GM23338 (cell line): ENCODE data around the gene PDE4D. TPM values are rescaled to one million over a fixed set of nuclear protein-coding genes. Genes with fewer than 3 reads are reported as not detected.
A peak's percentile ranks its signal among the peaks of the same experiment; 100 is the strongest.

ENCODE experiments used
- ATAC-seq: fragments of 200-7000 bp; cut with Tn5 transposase; 3 replicates; pipeline ENCODE4 v1.9.1; 2020
- DNase-seq: peaks from one replicate; pipeline ENCODE4 v3.0.0-alpha.2; 2015; ENCODE audit warnings: low spot score
- H2AFZ ChIP-seq: fragments of 200-600 bp; sonication (generic); 2 replicates; pipeline ENCODE4 v1.8.0; 2016; ENCODE audit warnings: antibody characterized with exemption, mild to moderate bottlenecking, moderate library complexity
- H3F3A ChIP-seq: fragments of 200-600 bp; sonication (generic); replicated peaks from 2 replicates; pipeline ENCODE4 v1.8.0; 2017; ENCODE audit warnings: antibody characterized with exemption, mixed run types, low read depth
- H3K27ac ChIP-seq: fragments of 200-600 bp; sonication (generic); 2 replicates; pipeline ENCODE4 v1.6.1; 2016; ENCODE audit warnings: low read depth
- H3K27me3 ChIP-seq: fragments of 200-600 bp; sonication (generic); 2 replicates; pipeline ENCODE4 v1.8.0; 2016; ENCODE audit warnings: mild to moderate bottlenecking, mixed run types, moderate library complexity; ENCODE audit not compliant: insufficient read depth
- H3K36me3 ChIP-seq: fragments of 200-600 bp; sonication (generic); 2 replicates; pipeline ENCODE4 v1.8.0; 2016; ENCODE audit warnings: mild to moderate bottlenecking; ENCODE audit not compliant: insufficient read depth
- H3K4me1 ChIP-seq: fragments of 200-600 bp; sonication (generic); 2 replicates; pipeline ENCODE4 v1.8.0; 2016; ENCODE audit warnings: mild to moderate bottlenecking, moderate library complexity; ENCODE audit not compliant: insufficient read depth
- H3K4me2 ChIP-seq: fragments of 200-600 bp; sonication (generic); 2 replicates; pipeline ENCODE4 v1.7.1; 2017; ENCODE audit warnings: mixed run types
- H3K4me3 ChIP-seq: fragments of 200-600 bp; sonication (generic); 2 replicates; pipeline ENCODE4 v1.6.1; 2016; ENCODE audit warnings: mixed run types
- H3K79me2 ChIP-seq: fragments of 200-600 bp; sonication (generic); replicated peaks from 2 replicates; pipeline ENCODE4 v1.8.0; 2017; ENCODE audit warnings: mild to moderate bottlenecking; ENCODE audit not compliant: insufficient read depth
- H3K9me2 ChIP-seq: fragments of 200-600 bp; sonication (generic); 2 replicates; pipeline ENCODE4 v1.8.0; 2017; ENCODE audit not compliant: insufficient read depth
- H4K20me1 ChIP-seq: fragments of 200-600 bp; sonication (generic); replicated peaks from 2 replicates; pipeline ENCODE4 v1.8.0; 2017; ENCODE audit warnings: mild to moderate bottlenecking; ENCODE audit not compliant: insufficient read depth
- H3K27ac Mint-ChIP-seq: 2 replicates; pipeline ENCODE4 v1.8.0; 2020; ENCODE audit warnings: inconsistent platforms, mild to moderate bottlenecking, moderate library complexity, mixed read lengths
- H3K27me3 Mint-ChIP-seq: 3 replicates; pipeline ENCODE4 v1.8.0; 2022; ENCODE audit warnings: low read depth, mild to moderate bottlenecking, moderate library complexity, mixed read lengths, inconsistent platforms; ENCODE audit not compliant: insufficient read depth, poor library complexity
- H3K36me3 Mint-ChIP-seq: 3 replicates; pipeline ENCODE4 v1.8.0; 2021; ENCODE audit warnings: low read depth, mild to moderate bottlenecking, inconsistent platforms, moderate library complexity, mixed read lengths
- H3K4me1 Mint-ChIP-seq: 3 replicates; pipeline ENCODE4 v1.8.0; 2020; ENCODE audit warnings: mild to moderate bottlenecking, inconsistent platforms, mixed read lengths
- H3K4me3 Mint-ChIP-seq: 3 replicates; pipeline ENCODE4 v1.8.0; 2021; ENCODE audit warnings: moderate library complexity, mild to moderate bottlenecking, inconsistent platforms, mixed read lengths
- H3K9me3 Mint-ChIP-seq: 3 replicates; pipeline ENCODE4 v1.8.0; 2020; ENCODE audit warnings: moderate library complexity, mild to moderate bottlenecking, inconsistent platforms, mixed read lengths
- CTCF ChIP-seq, 2 experiments: fragments of 200-600 bp in 1 of 2; sonication (generic) in 1 of 2; conservative IDR thresholded peaks; 2 replicates each; pipeline versions ENCODE4 v1.5.1 to v1.6.1; 2016 to 2017; ENCODE audit warnings: antibody characterized with exemption in 2 of 2, low read depth in 2 of 2, mild to moderate bottlenecking in 2 of 2, moderate library complexity in 1 of 2
- ETS1 ChIP-seq: IDR thresholded peaks from 2 replicates; pipeline ENCODE4 v1.6.1; 2016; ENCODE audit warnings: antibody characterized with exemption
- EZH2 ChIP-seq: fragments of 200-600 bp; sonication (generic); IDR thresholded peaks from one replicate; pipeline ENCODE4 v1.8.0; 2017; ENCODE audit warnings: antibody characterized with exemption, mild to moderate bottlenecking, low read depth; ENCODE audit not compliant: unreplicated experiment
- EZH2phosphoT487 ChIP-seq: fragments of 200-600 bp; sonication (generic); IDR thresholded peaks from one replicate; pipeline ENCODE4 v1.8.1; 2018; ENCODE audit warnings: antibody characterized with exemption; ENCODE audit not compliant: unreplicated experiment
- NANOG ChIP-seq: IDR thresholded peaks from 2 replicates; pipeline ENCODE4 v1.6.1; 2016; ENCODE audit warnings: antibody characterized with exemption, borderline replicate concordance
- POLR2AphosphoS5 ChIP-seq: IDR thresholded peaks from 2 replicates; pipeline ENCODE4 v1.6.1; 2016; ENCODE audit warnings: antibody characterized with exemption, low read depth
- REST ChIP-seq: IDR thresholded peaks from one replicate; pipeline ENCODE4 v1.6.1; 2018; ENCODE audit warnings: antibody characterized with exemption; ENCODE audit not compliant: unreplicated experiment
- STAT1 ChIP-seq: IDR thresholded peaks from one replicate; pipeline ENCODE4 v1.6.1; 2016; ENCODE audit warnings: antibody characterized with exemption; ENCODE audit not compliant: unreplicated experiment
- ZNF114 ChIP-seq: fragments of 250-450 bp; sonication (Bioruptor Pico); IDR thresholded peaks from 2 replicates; pipeline ENCODE4 v1.5.0; 2020; ENCODE audit warnings: mild to moderate bottlenecking, moderate library complexity
- ZNF331 ChIP-seq: fragments of 250-450 bp; sonication (Bioruptor Pico); IDR thresholded peaks from 2 replicates; pipeline ENCODE4 v1.5.0; 2020; ENCODE audit warnings: low read depth, mild to moderate bottlenecking, moderate library complexity
- polyA plus RNA-seq: library from polyadenylated mRNA; unstranded; fragments of >200 nt; fragmentation: Nextera tagmentation; extraction: Ambion mirVana; gene quantifications from 2 replicates; pipeline ENCODE4 v1.2.1, GENCODE V29; 2016
- total RNA-seq: library from RNA; depleted of rRNA; stranded (reverse); fragments of >200 nt; shearing (Covaris generic); gene quantifications from 2 replicates; pipeline ENCODE4 v1.2.3, GENCODE V29; 2014

The PDE4D gene
- total and polyA plus RNA-seq, 2 experiments from 2014 or later = 2.1 to 4.7 TPM

DNA sequence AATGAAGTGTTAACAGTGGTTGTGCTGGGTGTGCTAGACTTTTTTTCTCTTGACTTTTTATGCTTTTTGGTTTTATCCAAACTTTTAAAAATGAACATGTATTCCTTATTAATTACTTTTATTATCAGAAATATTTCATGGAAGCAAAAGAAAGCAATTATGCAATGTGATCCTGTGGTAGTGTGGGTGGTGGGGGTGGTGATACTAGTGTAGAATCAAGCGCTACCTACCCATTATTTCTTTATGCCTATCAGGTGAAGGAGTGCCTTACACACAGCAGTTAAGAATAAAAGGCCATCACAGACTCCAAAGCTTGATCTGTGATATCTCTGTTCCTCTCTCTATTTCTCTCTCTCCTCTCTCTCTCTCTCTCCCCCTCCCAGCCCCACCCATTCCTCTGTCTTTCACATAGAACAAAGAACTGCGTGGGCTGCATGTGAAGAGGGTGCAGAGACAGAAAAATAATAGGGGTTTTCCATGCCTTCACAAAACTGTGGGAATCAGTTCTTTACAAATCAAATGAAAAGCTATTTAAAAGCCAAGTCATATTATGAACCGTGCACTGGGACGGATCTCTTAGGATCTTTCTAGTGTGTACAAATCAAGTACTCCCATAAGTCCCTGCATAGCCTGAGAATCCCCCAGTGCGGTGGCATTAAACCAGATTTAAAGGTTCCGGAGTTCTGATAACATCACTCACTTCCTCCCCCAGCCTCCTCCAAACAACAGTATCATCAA, 959.5 kb downstream of the PDE4D start:
- no peaks in the 10 kb centered on the region for H3K4me1 ChIP-seq
- Mint-ChIP-seq H3K4me1 (no peaks in the 10 kb centered on the region; the same call in 2 of the 3 replicates), H3K36me3 (no peaks in the 10 kb centered on the region), H3K4me3 (no peak overlapping the region), H3K9me3 (no peaks in the 10 kb centered on the region), H3K27me3 (peaks cover 1% of the 10 kb centered on the region), H3K27ac (no peak overlapping the region)
- no peaks in the 10 kb centered on the region for H4K20me1 ChIP-seq
- no peak overlapping the region for H3K27ac ChIP-seq
- no peaks in the 10 kb centered on the region for H3K79me2 ChIP-seq
- 0 out of 2 replicates have a peak, but pooled peaks cover 6% of the 10 kb centered on the region for H3K9me2 ChIP-seq
- no peaks in the 10 kb centered on the region for H3F3A ChIP-seq
- DNase-seq (no peak), ATAC-seq (no peak)
- no peak for TF ChIP-seq EZH2
- no peak overlapping the region for H3K4me3 ChIP-seq
- no peaks in the 10 kb centered on the region for H3K27me3 ChIP-seq
- no peaks in the 10 kb centered on the region for H3K36me3 ChIP-seq
- H3K4me2 ChIP-seq = no peak overlapping the region
- H2AFZ ChIP-seq = no peak overlapping the region

GRCh38 chr5:58932057-58932612, 961.4 kb downstream of the PDE4D start:
- DNase-seq = no peak
- peaks cover 11% of the 10 kb centered on the region for H3K4me1 Mint-ChIP-seq
- TF ChIP-seq EZH2phosphoT487 = no peak
- no peak for TF ChIP-seq CTCF (conservative IDR thresholded peaks at IDR 0.05; ENCODE audit: low read depth in 2 of 2)
- TF ChIP-seq ETS1 = no peak
- no peak for TF ChIP-seq EZH2
- no peak for TF ChIP-seq STAT1
- no peak for TF ChIP-seq ZNF114 (CRISPR knock-in tag)
- TF ChIP-seq POLR2AphosphoS5 = no peak
- no peak for TF ChIP-seq NANOG
- no peak for TF ChIP-seq REST
- no peak for TF ChIP-seq ZNF331 (CRISPR knock-in tag)

More at GRCh38 chr5:58932057-58932612, 961.4 kb downstream of the PDE4D start:
- Histone ChIP-seq H2AFZ (peak overlapping the region; percentile 43; the same call in 1 of the 2 replicates), H3K4me2 (no peak overlapping the region), H3K4me3 (no peak overlapping the region), H4K20me1 (no peaks in the 10 kb centered on the region), H3K36me3 (no peaks in the 10 kb centered on the region), H3K27me3 (no peaks in the 10 kb centered on the region), H3K79me2 (no peaks in the 10 kb centered on the region), H3K9me2 (no peaks in the 10 kb centered on the region), H3K27ac (no peak overlapping the region), H3K4me1 (peaks cover 10% of the 10 kb centered on the region; the same call in 1 of the 2 replicates), H3F3A (no peaks in the 10 kb centered on the region)
- Mint-ChIP-seq H3K27ac (no peak overlapping the region), H3K4me3 (no peak overlapping the region), H3K27me3 (peaks cover 1% of the 10 kb centered on the region), H3K9me3 (no peaks in the 10 kb centered on the region), H3K36me3 (no peaks in the 10 kb centered on the region)
- no peak for ATAC-seq
